NCI-H526 (cell line): ENCODE data around the gene B4GALNT4.
"Not testable (repeated sequence)": the region's sequence is repeated elsewhere in the genome, so short reads cannot be mapped to it uniquely, and the experiment has no call there.

ENCODE experiments used
- DNase-seq, 2 experiments: peaks; one replicate each; lab custom pipeline; 2025; lab: John Stamatoyannopoulos, UW

B4GALNT4 gene

DNA sequence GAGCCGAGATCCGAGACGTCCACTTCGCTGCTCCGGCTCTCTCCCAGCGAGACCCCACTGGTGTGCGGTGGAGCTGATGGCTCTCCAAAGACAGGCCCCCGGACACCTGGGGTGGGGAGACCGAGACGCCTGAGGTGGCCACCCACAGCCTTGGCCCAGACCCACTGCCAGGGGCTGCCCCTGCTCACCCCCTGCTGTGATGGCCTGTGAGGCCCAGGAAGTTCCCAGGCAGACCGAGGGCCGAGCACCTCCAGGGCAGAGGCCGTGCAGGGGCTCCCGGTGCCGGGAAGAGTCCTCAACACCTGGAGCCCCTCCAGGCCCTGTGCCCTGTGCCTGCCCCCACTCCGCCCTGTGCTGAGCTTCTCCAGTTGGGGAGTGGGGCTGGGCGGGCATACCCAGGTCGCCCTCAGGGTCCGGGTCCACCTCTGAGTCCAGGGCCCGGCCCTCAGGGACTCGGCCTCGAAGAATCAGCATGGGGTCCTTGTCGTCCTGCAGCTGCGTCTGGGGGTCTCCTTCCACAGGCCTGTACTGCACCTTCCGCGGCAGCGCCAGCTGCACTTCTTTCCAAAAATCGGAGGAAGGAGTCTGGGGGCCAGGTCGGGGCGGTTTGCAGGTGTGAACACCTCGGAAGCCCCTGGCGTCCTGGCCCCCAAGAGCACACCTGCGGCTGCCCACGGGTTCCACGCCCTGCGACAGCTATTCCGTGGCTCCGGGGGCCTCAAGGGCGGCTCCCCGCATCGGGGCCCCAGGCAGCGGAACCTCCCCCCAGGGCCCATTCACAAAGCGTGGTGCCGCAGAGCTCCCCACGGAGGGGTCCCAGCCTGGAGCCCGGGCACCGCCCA is 36.9 kb downstream of the B4GALNT4 start:
- no peak for DNase-seq

DNA sequence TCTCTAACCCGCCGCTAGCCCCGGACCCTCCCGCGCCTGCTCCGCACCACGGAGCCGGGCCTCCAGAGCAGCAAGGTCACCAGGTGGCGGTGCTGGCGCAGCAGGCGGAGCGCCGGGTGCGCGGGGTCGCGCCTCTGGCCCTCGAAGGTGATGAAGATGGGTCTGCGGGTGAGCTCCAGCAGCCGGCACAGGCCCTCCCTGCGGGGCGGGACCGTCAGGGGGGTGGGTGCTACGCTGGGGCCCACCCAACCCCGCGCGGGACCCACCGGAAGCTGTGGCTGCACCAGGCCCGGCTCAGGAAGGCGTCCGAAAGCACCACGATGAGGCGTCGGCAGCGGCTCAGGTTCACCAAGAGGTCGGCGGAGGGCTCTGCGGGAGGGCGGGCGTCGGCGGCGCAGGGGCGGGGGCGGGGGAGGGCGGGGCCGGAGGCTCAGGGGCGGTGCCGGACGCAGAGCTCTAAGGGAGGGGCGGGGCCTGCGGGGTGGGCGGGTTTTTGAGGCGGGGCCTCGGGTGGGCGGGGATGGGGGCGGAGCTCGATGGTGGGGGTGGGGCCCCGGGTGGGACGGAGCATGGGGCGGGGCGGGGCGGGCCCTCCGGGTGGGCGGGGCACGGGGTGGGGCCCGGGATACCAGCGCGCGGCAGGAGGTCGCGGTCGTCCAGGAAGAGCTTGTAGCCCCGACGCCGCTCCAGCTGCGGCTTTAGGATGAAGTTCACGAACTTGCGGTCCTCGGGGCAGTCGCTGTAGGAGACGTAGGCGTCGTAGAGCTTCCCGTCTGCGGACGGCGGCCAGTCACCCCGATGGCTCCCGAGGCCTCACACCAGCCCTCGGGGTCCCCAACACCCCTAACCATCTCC is 37.7 kb downstream of the B4GALNT4 start:
- DNase-seq: peak; percentile 59 to 90

DNA sequence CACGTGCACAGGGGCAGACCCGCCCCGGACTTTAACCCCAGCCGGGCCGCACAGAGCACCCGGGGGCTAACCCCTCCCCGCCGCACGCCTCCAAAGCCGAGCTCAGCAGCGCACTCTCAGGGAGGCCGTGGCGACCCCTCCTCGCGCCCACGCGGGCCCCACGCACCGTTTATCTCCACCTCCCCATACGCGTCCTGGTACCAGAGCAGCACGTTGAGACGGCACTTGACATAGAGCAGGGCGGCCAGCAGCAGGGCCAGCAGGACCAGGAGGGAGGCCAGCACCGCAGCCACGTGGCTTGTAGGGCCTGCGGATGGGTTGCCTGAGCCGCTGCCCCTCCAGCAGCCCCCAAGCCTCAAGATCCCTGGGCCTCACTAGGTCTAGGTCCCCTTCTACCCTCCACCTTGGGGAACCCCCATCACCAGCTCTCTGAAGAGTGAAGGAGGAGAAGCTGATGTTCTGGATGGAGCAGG is 38.4 kb downstream of the B4GALNT4 start:
- no peak for DNase-seq

DNA sequence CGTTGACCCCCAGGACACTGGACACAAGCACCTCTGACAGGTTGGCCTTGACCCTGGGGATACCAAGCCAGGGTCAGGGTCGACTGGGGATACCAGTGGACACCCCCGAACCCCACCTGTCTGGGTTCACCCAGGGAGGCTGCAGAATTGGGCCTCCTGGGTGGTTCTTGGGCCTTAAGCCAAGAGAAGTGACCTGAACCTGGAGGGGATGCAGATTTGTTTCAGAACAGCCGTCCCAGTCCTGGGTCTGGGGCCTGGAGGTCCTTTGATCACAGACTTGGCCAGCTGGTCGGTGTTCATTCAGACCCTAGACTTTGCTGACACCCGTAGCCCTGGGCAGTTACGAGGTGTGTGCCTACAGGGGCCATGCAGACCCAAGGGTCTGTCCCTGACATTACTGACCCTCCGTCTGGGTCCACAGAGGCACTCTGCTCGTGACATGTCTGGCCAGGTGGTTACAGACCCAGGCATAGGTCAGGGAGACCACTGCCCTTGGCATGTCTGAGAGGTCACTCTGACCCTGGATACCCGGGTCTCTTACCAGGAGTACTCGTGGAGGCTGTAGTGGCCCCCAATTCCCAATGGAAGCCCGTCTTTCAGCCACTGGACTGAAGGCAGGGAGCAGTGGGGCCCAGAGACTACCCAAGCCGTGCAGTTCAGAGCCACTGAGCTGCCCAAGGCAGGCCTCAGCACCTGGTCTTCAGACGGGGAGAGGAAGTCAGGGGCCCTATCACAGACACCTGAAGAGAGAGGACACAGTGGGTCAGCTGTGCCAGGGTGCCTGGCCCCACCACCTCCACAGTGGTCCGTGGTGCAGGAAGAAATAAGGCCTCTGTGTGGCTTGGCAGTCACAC is 39.1 kb downstream of the B4GALNT4 start:
- DNase-seq: no peak

DNA sequence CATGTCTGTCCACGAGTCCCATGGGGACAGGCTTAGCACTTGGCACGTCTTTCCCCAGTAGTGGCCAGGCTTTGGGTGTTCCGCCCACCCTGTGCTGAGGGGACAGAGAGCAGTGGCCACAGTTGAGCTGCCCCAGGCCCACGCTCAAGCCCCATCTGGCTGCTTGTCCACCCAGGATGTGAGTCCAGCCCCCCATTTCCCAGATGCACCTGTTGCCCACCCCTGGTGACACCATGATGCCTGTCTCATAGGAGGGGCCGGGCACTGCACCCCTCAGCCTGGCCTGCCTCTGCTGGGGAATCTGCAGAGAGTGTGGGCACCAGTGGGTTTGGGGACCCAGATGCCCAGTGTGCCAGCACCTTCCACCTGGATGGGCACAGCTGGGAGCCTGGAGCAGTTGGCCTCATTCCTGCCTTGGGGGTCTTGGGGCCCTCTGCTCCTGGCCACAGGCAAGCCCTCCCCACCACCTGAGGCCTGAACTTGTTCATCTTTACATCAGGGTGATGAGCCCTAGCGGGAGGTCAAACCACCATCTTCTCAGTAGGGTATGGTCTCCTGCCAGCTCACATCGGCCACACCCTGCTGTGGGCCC is 39.8 kb downstream of the B4GALNT4 start:
- no peak for DNase-seq

DNA sequence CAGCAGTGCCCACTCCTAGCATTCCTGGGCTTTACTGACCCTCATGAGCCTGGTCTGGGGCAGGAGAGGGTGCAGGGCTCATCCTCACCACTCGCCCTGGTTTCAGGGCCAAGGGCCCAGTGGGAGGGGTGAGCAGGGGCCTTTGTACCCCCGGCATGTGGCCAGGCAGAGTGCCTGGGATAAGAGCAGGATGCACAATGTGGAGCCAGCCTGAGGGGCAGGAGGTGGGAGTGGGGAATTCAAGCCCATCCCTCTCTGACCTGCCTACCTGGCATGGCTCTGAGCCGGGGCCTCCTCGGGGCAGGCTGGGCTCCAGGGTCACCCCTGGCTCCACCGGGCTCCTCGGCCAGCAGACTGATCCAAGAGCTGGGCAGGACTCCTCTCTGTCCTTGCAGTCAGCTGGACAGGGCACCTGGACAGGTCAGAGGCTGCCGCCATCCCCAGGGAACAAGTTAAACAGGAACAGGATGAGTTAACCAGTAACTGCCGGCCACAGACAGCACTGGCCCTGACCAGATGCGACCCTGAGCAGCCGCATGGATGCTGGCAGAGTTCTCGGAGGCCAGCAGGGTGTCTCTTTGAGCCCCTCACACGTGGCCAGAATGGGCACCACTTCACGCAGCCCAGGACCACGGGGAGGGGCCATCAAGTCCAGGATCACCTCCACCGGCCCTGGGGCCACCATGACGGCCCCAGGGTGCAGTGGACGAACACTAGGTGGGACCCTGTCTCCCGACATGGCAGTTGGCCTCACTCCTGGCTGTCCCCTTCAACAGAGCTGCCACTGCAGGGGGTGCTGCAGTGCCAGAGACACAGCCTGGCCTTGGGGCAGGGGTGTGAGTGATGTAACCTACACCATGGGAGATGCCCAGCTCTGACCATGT is 40.5 kb downstream of the B4GALNT4 start:
- DNase-seq: no peak

DNA sequence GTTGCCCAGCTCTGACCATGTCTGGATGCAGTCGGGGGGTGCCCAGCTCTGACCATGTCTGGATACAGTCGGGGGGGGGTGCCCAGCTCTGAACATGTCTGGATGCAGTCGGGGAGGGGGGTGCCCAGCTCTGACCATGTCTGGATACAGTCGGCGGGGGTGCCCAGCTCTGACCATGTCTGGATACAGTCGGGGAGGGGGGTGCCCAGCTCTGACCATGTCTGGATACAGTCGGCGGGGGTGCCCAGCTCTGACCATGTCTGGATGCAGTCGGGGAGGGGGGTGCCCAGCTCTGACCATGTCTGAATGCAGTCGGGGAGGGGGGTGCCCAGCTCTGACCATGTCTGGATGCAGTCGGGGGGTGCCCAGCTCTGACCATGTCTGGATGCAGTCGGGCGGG is 41.4 kb downstream of the B4GALNT4 start:
- DNase-seq: not testable (repeated sequence)

DNA sequence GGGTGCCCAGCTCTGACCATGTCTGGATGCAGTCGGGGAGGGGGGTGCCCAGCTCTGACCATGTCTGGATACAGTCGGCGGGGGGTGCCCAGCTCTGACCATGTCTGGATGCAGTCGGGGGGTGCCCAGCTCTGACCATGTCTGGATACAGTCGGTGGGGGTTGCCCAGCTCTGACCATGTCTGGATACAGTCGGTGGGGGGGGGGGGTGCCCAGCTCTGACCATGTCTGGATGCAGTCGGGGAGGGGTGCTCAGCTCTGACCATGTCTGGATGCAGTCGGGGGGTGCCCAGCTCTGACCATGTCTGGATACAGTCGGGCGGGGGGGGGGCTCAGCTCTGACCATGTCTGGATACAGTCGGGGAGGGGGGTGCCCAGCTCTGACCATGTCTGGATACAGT is 42.2 kb downstream of the B4GALNT4 start:
- DNase-seq: not testable (repeated sequence)

DNA sequence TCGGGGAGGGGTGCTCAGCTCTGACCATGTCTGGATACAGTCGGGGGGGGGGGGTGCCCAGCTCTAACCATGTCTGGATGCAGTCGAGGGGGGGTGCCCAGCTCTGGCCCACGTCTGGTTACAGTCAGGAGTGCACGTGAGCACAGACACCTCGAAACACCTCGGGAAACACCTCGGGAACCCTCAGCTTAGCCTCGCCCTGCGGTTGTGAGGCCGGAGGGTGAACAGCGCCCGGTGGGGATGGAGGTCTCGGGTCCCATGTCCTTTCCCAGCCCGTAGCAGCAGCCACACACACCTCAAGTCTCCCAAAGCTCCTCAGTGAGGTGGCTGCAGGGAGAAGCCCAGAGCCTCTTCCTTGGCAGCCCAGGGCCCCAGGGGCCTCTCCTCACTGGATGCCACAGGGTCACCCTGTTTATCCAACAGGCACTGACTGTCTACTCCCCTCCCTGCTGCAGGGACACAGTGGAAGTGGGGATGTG is 43.4 kb downstream of the B4GALNT4 start:
- no peak for DNase-seq

DNA sequence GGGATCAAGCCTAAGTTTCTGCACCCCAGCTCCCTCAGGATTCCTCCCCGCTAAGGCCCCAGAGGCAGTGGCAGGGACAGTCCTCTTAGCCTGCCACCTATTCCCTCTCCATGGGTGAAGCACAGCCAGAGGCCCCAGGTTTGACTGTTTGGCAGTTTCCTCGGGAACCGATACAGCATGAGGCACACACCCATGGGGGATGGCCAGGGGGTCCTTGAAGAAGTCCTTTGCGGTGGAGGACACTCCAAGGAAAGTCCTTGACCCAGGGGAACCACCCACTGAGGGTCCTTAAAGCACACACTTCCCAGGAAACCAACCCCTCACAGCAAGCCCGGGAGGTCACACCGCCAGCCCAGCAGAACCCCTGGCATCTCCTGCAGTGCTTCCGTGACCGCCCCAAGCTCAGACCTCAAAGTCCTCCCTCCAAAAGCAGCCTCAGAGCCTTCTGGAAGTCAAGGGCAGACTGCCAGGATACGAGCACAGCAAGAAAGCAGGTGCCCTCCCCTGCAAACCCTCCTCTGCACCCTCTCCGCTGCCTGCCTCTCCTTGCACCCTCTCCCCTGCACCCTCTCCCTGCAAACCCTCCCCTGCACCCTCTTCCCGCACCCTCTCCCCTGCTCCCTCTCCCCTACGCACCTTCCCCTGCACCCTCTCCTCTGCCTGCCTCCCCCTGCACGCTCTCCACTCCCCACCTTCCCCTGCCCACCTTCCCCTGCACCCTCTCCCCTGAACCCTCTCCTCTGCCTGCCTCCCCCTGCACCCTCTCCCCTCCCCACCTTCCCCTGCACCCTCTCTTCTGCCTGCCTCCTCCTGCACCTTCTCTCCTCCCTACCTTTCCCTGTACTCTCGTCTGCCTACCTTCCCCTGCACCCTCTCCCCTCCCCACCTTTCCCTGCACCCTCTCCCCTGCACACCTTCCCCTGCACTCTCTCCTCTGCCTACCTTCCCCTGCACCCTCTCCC is 44.1 kb downstream of the B4GALNT4 start:
- DNase-seq: peak in 1 of 2 experiments; percentile 47

DNA sequence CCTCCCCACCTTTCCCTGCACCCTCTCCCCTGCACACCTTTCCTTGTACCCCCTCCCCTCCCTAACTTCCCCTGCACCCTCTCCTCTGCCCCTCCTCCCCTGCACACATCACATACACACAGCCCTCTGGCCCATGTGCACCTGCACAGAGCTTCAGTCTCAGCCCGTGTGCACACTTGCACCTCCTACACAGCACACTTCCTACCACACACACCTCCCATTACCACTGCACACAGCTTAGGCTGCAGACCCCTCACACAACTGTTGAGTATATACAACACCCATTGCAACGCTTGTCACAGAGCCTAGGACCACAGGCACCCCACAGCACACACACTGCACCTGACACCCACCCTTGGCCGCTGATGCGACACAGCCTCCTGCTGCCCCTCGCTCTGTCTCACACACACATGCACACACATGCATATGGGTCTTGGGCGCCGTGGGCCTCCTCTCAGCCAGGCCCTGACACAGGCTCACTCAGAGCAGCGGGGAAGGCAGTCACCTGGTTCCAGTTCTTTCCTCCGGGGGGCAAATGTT is 45.1 kb downstream of the B4GALNT4 start:
- no peak for DNase-seq

DNA sequence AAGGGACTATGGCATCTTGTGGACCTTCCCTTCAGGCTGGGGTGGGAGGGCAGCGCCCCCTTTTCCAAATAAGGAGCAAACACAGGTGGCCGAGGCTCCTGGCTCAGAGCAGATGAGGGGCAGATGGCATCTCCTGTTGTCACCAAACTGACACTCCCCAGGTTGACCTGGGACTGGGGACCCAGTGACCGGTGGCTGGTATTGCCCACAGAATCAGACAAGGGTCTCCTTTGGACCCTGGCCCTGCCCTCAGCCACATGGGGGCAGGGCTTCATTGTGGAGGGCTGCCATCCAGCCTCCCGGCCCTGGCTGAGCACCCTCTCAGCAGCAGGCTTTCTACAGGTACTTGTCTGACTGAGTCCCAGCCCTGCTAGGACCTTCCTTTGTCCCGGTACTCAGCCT is 46.3 kb downstream of the B4GALNT4 start:
- peak in 1 of 2 experiments; percentile 40 for DNase-seq

DNA sequence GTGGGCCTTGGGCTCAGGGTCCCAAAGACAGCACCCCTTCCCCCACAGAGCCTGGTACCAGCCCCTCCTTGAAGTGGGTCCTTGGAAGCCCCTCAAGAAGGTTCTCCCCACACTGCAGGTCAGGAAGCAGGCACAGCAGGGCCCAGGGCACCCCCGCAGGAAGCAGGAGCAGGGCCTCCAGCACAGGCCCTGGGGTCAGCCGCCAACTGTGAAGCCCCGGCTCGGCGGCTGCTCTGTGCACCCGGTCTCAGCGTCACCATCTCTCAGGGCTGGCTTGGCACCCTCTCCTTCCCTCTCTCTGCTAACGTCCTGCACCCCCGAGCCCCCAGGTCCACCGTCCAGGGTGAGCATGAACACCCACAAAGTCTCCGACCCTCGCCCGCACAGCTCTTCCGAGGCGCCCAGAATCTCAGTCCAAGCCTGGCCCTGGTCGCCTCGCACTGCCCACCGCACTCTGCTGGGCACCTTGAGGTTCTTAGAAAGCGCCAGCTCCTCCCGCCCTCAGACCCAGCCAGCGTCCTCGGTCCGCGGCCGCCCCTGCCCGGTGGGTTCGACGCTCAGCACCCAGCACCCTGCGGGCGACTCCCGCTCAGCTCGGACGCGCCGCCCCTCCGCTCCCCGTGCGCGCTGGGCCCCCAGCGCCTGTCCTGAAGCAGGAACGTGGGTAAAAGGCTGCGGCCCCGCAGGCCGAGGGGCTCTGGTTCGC is 46.9 kb downstream of the B4GALNT4 start:
- peak in 1 of 2 experiments; percentile 81 for DNase-seq

DNA sequence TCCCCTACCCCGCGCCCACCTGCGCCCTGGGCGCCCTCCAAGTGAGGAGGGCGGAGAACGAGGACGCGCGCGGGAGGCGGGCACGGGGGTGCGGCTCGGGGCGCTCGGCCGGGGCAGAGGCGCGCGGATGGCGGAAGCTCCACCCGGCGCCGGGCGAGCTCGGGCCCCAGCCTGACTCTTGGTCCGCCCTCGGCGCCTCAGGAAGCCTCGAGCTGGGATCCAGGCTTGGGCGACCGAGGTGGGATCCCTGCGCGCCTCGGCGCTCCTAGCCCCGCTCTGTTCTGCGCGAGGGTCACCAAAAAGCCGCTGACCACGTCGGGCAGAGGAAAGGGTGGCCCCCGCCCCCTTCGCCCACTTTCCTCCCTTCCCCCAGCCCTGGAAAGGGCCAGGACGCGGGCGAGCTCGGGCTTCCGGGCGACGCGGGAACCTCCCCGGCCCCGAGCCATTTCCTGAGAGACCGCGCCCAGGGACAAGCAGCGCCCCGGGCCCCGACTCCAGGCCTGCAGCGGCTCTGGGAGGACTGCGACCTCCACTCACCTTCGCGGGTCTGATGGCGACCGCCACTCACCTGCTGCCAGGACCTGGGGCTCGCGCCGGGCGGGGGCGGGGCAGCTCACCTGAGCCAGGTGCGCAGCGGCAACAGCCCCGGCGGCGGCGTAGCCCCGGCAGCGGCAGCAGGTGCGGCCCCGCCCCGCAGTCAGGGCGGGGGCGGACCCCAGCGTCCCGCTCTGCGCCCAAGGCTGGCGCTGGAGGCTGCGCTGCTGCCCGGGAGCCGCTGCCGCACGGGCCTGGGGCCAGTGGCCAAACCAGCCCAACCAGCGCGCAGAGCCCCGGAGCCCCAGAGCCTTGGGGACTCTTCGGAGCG is 47.7 kb downstream of the B4GALNT4 start:
- peak; percentile 60 to 96 for DNase-seq

DNA sequence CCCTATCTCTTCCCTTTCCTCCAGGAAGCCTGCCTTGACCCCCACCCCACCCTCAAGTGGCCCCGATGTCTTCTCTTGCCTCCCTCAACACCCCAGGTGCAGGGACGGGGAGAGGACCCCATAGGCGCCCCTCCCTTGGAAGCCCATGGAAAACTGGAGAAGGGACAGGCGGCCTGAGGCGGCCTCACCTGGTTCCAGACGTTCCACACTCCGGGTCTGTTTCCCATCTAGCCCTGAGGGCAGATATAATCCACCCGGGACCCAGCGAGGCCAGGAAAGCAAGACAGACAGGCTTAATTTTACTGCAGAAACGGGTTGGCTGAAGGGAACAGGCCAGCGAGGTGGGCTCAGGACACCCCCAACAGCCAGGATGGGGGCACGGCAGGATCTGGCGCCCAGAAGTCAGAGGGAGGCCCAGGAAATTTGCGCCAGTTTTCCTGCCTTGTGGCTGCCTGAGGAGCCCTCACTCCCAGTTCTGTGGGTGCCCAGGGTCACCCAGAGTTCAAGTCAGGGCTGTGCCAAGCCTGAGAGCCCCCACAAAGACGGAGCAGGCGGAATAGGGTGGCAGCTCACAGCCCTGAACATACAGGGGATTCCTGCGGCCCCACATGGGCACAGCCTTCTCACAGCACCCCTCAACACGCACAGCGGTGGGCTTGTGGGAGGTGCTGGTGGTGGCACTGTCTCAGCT is 48.5 kb downstream of the B4GALNT4 start:
- peak in 1 of 2 experiments; percentile 59 for DNase-seq
